Testis (tissue), 2 donors: ENCODE data around the gene ENTHD1.

ENCODE experiments used
- CTCF ChIP-seq, 3 experiments: fragments of 450-650 bp in 2 of 3; fragments of 200-600 bp in 1 of 3; sonication (generic) in 1 of 3; IDR thresholded peaks; one replicate each; pipeline ENCODE4 v1.5.1; 2016 to 2019; ENCODE audit warnings: antibody characterized with exemption in 3 of 3, mild to moderate bottlenecking in 2 of 3, moderate library complexity in 1 of 3
- POLR2A ChIP-seq: fragments of 450-650 bp; IDR thresholded peaks from one replicate; pipeline ENCODE4 v1.6.1; 2017; ENCODE audit warnings: antibody characterized with exemption, mild to moderate bottlenecking, moderate library complexity

- TF ChIP-seq CTCF (IDR thresholded peaks at IDR 0.05) (no peak), POLR2A (no peak)
Measured at GRCh38 chr22:39725351-39726035, 168.1 kb downstream of the ENTHD1 start.
